AG04450 (cell line): Measurements from ENCODE around the gene FBXO10. TPM values are rescaled to one million over a fixed set of nuclear protein-coding genes. Genes with fewer than 3 reads are reported as not detected.

Source experiments
- CTCF ChIA-PET: fragments of 300-600, 350-600 bp; formaldehyde crosslinking; extraction: SDS; loops from one replicate; lab custom pipeline; 2022; ENCODE audit warnings: antibody characterized with exemption, inconsistent platforms; lab: Charles Lee
- POLR2A ChIA-PET: fragments of 350-600 bp; formaldehyde crosslinking; extraction: SDS; loops from one replicate; lab custom pipeline; 2021; ENCODE audit warnings: antibody characterized with exemption, inconsistent platforms; lab: Yijun Ruan, JAX
- DNase-seq: peaks from one replicate; pipeline ENCODE4 v3.0.0-alpha.2; 2011; ENCODE audit warnings: low read depth, low spot score
- H3K27ac ChIP-seq: one replicate; pipeline ENCODE4 v1.5.1; 2012; ENCODE audit warnings: low read depth, low read length, control low read depth
- H3K27me3 ChIP-seq: one replicate; pipeline ENCODE4 v1.6.0; 2012; ENCODE audit warnings: low read length; ENCODE audit not compliant: control insufficient read depth, insufficient read depth
- H3K4me3 ChIP-seq: 2 replicates; pipeline ENCODE4 v1.5.1; 2011; ENCODE audit warnings: mild to moderate bottlenecking, low read depth, low read length, control low read depth
- H3K9me3 ChIP-seq: 2 replicates; pipeline ENCODE4 v1.5.1; 2012; ENCODE audit warnings: low read length; ENCODE audit not compliant: control insufficient read depth, insufficient read depth
- polyA minus RNA-seq: library from RNA; depleted of rRNA, polyadenylated mRNA; stranded (reverse); fragments of >200 nt; gene quantifications from 2 replicates; pipeline ENCODE4 v1.2.3, GENCODE V29; 2011; rRNA and poly(A)+ RNA removed
- polyA plus RNA-seq: library from polyadenylated mRNA; depleted of rRNA; stranded (reverse); fragments of >200 nt; gene quantifications from 2 replicates; pipeline ENCODE4 v1.2.3, GENCODE V29; 2011; rRNA removed
- TF ChIP-seq, protein P1 (sequence below): IDR thresholded peaks from 2 replicates; pipeline ENCODE4 v1.5.1; 2011; ENCODE audit warnings: low read depth, low read length, control low read depth, inconsistent platforms

FBXO10 gene, protein sequence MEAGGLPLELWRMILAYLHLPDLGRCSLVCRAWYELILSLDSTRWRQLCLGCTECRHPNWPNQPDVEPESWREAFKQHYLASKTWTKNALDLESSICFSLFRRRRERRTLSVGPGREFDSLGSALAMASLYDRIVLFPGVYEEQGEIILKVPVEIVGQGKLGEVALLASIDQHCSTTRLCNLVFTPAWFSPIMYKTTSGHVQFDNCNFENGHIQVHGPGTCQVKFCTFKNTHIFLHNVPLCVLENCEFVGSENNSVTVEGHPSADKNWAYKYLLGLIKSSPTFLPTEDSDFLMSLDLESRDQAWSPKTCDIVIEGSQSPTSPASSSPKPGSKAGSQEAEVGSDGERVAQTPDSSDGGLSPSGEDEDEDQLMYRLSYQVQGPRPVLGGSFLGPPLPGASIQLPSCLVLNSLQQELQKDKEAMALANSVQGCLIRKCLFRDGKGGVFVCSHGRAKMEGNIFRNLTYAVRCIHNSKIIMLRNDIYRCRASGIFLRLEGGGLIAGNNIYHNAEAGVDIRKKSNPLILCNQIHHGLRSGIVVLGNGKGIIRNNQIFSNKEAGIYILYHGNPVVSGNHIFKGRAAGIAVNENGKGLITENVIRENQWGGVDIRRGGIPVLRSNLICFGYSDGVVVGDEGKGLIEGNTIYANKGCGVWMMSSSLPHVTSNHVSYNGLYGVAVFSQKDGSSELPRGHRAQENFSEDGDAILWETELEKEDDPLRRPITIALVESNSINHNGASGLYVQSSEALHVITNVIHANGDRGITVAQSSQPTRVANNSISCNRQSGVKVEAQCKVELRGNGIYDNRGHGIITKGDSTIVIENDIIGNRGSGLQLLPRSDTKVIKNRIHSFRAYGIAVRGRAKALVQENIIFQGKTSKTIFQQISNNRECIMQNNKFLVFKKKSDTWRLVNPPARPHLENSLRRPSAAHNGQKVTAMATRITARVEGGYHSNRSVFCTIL
- 9.7 and 10.7 TPM in 2 replicates for polyA plus RNA-seq
- 19.2 and 25.1 TPM in 2 replicates for polyA minus RNA-seq

DNA sequence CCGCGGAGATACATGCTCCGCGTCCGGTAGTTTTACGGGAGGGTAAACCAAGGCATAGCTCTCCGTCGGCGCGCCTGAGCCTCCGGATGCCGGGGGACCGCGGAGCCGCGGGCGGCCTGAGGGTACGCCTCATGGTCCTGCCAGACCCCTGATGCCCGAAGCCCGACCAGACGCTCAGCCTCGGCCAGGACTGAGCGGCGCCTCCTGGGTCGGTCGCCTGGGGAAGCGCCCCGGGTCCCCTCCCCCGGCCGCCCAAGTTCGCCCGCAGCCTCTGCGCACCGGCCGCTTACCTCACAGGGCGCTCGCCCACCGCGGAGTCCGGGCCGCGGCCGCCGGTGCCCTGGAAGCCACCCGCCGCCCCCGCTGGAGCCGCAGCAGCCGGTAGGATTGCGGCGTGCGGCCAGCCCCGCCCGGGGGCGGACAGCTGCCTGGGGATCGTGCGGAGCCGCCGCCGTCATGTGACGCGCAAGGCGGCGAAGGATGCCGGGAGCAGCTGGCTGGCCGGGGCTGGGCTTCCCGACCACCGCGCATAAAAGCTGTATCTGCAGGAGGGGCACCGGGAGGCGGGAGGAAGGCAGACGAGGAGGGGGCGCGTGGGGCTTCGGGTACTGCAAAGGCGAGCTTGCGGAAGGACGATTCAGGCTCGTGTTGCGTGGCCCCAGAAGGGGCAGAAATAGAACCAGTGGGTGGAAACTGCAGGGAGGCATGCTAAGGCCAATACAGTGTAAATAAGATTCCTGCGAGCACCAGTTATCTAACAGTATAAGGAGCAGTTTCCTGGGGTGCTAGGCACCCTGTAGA, at the start of gene FBXO10:
FBXO10 (minus strand) TSS at position 460 of the 801 bp plus-strand sequence. CDS start 34,612 bp downstream, outside the sequence.
- POLR2A ChIA-PET: interaction anchor here (0.5 to 2.5 kb wide), 5 partner anchors 16 to 542 kb away, joined by 3 to 21 read pairs (median 4); partner anchors contain the start of gene TOMM5
- DNase-seq: no peak
- H3K4me3 ChIP-seq: peak within 1 kb of the TSS; percentile 84
- TF ChIP-seq, protein P1, sequence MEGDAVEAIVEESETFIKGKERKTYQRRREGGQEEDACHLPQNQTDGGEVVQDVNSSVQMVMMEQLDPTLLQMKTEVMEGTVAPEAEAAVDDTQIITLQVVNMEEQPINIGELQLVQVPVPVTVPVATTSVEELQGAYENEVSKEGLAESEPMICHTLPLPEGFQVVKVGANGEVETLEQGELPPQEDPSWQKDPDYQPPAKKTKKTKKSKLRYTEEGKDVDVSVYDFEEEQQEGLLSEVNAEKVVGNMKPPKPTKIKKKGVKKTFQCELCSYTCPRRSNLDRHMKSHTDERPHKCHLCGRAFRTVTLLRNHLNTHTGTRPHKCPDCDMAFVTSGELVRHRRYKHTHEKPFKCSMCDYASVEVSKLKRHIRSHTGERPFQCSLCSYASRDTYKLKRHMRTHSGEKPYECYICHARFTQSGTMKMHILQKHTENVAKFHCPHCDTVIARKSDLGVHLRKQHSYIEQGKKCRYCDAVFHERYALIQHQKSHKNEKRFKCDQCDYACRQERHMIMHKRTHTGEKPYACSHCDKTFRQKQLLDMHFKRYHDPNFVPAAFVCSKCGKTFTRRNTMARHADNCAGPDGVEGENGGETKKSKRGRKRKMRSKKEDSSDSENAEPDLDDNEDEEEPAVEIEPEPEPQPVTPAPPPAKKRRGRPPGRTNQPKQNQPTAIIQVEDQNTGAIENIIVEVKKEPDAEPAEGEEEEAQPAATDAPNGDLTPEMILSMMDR: no peak
- no peaks in the 10 kb centered on the region for H3K9me3 ChIP-seq
- peak within 1 kb of the TSS; percentile 74 for H3K27ac ChIP-seq
- CTCF ChIA-PET: interaction anchor here (3.3 kb wide), 1 partner anchor 19 kb away, joined by 10 read pairs; no protein-coding TSS in a partner anchor
- H3K27me3 ChIP-seq: no peaks in the 10 kb centered on the region

DNA sequence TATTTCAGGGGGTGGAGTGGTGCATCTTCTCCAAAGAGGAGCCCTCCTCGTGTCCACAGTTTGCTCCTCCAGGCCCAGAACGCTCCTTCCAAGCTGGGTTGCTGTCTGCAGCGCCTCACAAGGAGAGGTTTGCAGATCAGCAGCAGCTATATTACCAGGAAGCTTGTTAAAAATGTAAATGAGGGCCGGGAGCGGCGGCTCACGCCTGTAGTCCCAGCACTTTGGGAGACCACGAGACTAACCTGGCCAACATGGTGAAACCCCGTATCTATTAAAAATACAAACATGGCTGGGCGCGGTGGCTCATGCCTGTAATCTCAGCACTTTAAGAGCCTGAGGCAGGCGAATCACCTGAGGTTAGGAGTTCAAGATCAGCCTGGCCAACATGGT, 49.6 kb upstream of the FBXO10 start:
- Histone ChIP-seq H3K4me3 (no peak overlapping the region), H3K9me3 (no peaks in the 10 kb centered on the region), H3K27ac (no peak overlapping the region), H3K27me3 (peaks cover 29% of the 10 kb centered on the region)
- TF ChIP-seq, protein P1: no peak
- POLR2A ChIA-PET: interaction anchor here (0.6 kb wide), 1 partner anchor 125 kb away, joined by 3 read pairs; no protein-coding TSS in a partner anchor
- CTCF ChIA-PET: interaction anchor here (0.8 kb wide), 1 partner anchor 638 kb away, joined by 3 read pairs; no protein-coding TSS in a partner anchor
- no peak for DNase-seq

DNA sequence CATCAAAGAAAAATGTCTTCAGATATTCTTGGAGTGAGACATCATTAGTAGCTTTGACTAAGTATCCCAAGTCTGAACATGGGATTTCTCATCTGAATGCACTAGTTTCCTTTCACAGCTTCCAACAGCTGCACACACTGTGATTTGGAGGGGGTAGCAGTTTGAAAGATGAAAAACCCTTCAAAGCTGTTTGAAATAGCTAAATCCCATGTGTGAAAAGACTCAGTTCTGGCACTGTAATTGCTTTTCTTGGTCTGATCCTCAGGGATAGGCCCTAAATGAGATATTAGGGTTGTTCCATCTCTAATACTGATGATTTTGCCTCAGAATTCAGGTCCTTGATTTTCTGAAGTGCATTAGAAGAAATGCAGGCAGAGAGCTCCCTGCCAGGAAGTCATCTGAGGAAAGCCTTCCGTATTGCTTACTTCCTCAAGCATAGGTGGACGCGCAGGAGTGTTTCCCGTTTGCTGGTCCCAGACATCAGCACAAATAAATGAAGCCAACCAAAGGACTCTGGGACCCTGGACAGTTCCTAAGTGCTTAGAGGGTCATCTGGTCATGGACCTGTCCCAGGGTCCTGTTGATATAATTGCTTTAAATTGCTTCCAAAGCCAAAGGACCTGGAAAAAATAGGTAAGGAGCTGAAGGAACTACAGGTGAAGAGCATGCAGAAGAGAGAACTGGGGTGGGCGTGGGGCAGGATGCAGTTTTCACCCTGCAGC, 49.0 kb upstream of the FBXO10 start:
- H3K27me3 ChIP-seq: peaks cover 29% of the 10 kb centered on the region
- H3K4me3 ChIP-seq: no peak overlapping the region
- DNase-seq: no peak
- no peak overlapping the region for H3K27ac ChIP-seq
- TF ChIP-seq, protein P1: no peak
- no peaks in the 10 kb centered on the region for H3K9me3 ChIP-seq
- POLR2A ChIA-PET: interaction anchor here (0.6 kb wide), 1 partner anchor 126 kb away, joined by 3 read pairs; no protein-coding TSS in a partner anchor
- CTCF ChIA-PET: interaction anchor here (0.8 kb wide), 1 partner anchor 638 kb away, joined by 3 read pairs; no protein-coding TSS in a partner anchor

DNA sequence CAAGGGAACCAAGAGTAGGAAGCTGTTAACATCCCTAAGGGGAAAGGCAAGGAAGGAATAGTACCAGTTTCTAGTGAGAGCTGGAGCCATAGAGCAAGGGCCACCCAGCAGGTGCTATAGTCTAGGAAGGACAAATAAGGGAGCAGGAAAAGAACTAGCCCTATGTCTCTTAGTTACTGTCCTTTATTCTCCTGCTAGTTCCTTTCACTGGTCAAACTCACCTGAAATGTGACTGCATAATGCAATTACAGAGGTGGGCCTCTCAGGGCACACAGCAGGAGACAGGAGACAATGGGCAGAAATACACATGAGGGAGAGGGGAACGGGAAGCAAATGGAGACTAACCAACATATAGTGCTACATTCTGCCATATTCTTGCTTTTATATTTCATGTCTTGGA, 47.9 kb upstream of the FBXO10 start:
- Histone ChIP-seq H3K27ac (no peak overlapping the region), H3K4me3 (no peak overlapping the region), H3K27me3 (peaks cover 29% of the 10 kb centered on the region), H3K9me3 (no peaks in the 10 kb centered on the region)
- ChIA-PET CTCF (no interaction called here), POLR2A (no interaction called here)
- DNase-seq: no peak
- TF ChIP-seq, protein P1: no peak
